Muscle layer of duodenum (tissue), 2 donors: ENCODE measurements around the gene DNM2.
"Not testable (repeated sequence)": the region's sequence is repeated elsewhere in the genome, so short reads cannot be mapped to it uniquely, and the experiment has no call there.

Source experiments
- H3K27ac ChIP-seq: one replicate; pipeline ENCODE4 v1.7.0; 2013; ENCODE audit warnings: mild to moderate bottlenecking, low read length
- H3K27me3 ChIP-seq: one replicate; pipeline ENCODE4 v1.7.0; 2013; ENCODE audit warnings: low read depth, mild to moderate bottlenecking, control low read depth, low read length
- H3K36me3 ChIP-seq, 2 donors: one replicate each; pipeline ENCODE4 v1.7.0; 2013; ENCODE audit warnings: low read length in 2 of 2, control low read depth in 1 of 2, mild to moderate bottlenecking in 1 of 2; ENCODE audit not compliant: insufficient read depth in 2 of 2, control insufficient read depth in 1 of 2
- H3K4me1 ChIP-seq, 2 donors: one replicate each; pipeline ENCODE4 v1.7.0; 2013; ENCODE audit warnings: low read length in 2 of 2, mild to moderate bottlenecking in 2 of 2, control low read depth in 1 of 2, moderate library complexity in 1 of 2; ENCODE audit not compliant: insufficient read depth in 2 of 2, control insufficient read depth in 1 of 2
- H3K4me3 ChIP-seq, 2 donors: one replicate each; pipeline ENCODE4 v1.7.0; 2013; ENCODE audit warnings: low read length in 2 of 2, low read depth in 1 of 2, mild to moderate bottlenecking in 1 of 2
- H3K9me3 ChIP-seq, 2 donors: one replicate each; pipeline ENCODE4 v1.7.0; 2013; ENCODE audit warnings: low read length in 2 of 2, control low read depth in 1 of 2, mild to moderate bottlenecking in 1 of 2; ENCODE audit not compliant: control insufficient read depth in 1 of 2
- donor health status: healthy.

DNM2 gene

DNA sequence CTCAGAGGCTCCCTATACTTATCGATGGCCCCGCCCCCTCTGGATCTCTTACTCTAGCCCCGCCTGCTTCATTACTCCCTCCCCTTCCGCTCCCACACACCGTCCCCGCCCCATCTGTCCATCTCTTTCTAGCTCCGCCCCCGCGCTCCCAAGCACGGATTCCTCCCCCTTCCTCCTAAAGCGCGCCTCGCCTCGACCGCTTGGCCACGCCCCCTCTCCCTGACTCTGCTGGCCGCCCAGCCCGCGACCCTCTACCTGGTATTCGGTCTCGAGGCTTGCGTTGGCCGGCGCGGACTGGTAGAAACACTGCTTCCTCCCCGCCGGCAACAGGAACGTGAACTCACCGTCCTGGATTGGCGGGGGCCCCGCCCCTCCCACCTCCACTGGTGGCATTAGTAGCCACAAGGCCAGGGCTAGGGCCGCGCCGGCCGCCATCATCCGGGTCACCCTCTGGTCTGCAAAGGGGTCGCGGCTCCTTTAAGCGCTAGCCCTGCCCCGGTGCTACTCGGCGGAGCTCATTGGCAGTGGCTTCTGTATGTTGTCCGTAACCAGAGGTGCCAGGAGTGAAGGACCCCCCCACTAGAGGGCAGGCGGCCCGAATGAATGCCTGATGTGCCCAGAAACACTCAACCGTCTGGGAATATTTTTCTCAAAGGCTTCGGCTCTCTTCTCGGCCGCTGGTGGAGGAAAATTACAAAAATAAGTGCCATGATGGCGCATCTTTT, 118.0 kb downstream of the DNM2 start, which contains the start of gene TMED1:
Gene TMED1 (minus strand): TSS at position 459 of the 725 bp plus-strand sequence. CDS start 21 bp downstream, at position 438.
- Histone ChIP-seq H3K27ac (peak within 1 kb of the TSS; percentile 97), H3K9me3 (no peaks in the 10 kb centered on the region), H3K4me1 (peaks cover 6 to 7% of the 10 kb centered on the region in 2 donors)

DNA sequence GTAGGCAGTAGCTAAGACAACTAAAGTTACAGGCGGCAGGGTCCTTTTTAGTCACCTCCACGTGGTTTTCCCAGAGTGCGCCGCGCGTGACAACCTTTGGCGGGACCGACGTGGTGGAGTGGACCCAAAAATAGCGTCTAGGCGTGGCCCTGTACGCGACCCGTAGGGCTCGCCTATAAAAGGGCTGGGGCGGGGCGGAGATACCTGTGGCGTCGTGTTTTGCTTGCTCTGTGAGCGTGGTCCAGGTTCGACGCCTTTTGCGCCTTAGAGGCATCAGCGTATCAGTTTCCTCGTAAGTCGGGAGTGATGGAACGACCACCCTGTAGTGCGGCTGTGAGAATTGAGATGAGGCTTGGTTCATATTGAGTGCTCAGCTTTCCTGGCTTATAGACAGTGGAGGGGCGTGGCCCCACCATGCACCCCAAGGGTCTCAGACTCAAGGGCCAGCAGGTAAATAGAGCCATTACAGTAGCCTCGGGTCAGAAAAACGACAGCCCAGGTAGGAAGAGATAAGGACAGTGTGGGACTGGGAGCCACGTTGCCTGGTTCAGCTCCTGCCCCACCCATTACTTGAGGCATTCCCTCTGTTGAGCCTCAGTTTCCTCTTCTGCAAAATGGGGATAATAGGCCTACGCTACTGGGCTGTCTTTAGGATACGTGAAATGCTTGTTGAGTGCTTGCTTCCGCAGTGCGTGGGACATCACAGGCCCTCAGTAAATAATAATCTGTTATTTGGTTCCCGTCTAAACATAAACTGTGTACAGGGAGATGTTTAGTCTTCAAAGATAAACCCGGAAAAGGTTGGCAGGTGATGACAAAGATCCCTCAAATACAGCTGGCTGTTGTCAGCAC, 118.8 kb downstream of the DNM2 start:
- H3K4me3 ChIP-seq, result peak overlapping the region; percentile 65 to 83

More for the DNA sequence above, 118.0 kb downstream of the DNM2 start, which contains the start of gene TMED1:
- no peaks in the 10 kb centered on the region for H3K27me3 ChIP-seq
- H3K36me3 ChIP-seq, result peaks cover 4 to 25% of the 10 kb centered on the region in 2 donors
- peak within 1 kb of the TSS; percentile 65 to 83 for H3K4me3 ChIP-seq

DNA sequence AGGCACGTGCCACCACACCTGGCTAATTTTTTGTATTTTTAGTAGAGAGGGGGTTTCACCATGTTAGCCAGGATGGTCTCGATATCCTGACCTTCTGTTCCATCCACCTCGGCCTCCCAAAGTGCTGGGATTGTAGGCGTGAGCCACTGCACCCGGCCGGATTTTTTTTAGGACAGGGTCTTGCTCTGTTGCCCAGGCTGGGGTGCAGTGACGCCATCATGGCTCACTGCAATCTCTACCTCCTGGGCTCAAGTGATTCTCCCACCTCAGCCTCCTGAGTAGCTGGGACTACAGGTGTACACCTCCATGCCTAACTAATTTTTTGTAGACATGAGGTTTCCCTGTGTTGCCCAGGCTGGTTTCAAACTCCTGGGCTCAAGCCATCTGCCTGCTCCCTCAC, 119.8 kb downstream of the DNM2 start:
- H3K36me3 ChIP-seq, H3K9me3 ChIP-seq, H3K27me3 ChIP-seq, H3K4me3 ChIP-seq, H3K4me1 ChIP-seq, H3K27ac ChIP-seq: not testable (repeated sequence)

More for the DNA sequence above, 118.8 kb downstream of the DNM2 start:
- H3K27me3 ChIP-seq, result no peaks in the 10 kb centered on the region
- peaks cover 6 to 7% of the 10 kb centered on the region in 2 donors for H3K4me1 ChIP-seq
- no peaks in the 10 kb centered on the region for H3K9me3 ChIP-seq
- peaks cover 4 to 17% of the 10 kb centered on the region in 2 donors for H3K36me3 ChIP-seq
- H3K27ac ChIP-seq, result peak overlapping the region; percentile 97

DNA sequence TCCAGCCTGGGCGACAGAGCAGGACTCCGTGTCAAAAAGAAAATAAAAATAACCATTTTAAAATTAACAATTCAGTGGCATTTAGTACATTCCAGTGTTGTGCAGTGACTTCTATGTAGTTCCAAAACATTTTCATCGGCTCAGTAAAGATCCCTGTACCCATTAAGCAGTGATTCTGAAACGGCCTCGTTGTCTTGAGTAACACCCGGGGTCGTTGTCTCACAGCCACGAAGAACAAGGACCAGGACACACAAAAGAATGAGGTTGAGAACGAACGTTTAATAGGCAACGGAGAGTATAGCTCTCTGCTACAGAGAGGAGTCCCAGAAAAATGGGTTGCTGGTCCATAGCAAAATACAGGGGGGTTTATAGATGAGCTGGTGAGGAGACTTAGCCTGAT, 120.5 kb downstream of the DNM2 start:
- no peak overlapping the region for H3K27ac ChIP-seq

DNA sequence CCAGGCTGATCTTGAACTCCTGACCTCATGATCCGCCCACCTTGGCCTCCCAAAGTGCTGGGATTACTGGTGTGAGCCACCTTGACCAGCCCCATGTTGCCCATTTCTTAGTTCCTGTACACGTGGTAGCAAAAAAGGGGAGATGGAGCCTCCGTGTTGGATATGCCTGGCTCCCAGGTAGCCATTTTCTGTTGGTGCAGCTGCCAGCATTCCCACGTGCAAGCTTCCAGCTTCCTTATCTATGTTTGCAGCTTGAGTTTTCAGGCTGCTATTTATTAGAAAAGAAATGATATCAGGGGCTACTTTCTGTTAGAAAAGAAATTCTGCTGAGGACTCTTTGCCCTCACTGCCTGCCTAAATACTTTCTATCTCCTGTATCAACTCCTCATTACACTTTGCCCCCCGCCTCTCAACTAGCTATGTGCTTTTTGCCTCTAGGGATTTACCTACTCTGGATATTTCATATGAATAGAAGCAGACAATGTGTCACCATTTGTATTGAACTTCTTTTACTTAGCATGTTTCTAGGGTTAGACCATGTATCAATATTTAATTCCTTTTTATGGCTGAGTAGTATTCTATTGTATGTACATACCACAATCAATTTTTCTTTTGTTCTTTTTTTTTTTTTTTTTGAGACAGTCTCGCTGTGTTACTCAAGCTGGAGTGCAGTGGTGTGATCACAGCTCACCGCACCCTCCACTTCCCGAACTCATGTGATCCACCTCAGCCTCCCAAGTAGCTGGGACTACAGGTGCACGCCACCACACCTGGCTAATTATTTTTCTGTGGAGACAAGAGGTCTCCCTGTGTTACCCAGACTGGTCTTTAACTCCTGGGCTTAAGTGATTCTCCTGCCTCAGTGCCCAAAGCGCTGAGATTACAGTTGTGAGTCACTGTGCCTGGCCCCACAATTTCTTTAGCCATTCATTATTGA, 121.5 kb downstream of the DNM2 start:
- no peaks in the 10 kb centered on the region for H3K27me3 ChIP-seq
- no peaks in the 10 kb centered on the region for H3K9me3 ChIP-seq
- H3K4me3 ChIP-seq, result no peak overlapping the region
- H3K4me1 ChIP-seq, result peaks cover 6 to 7% of the 10 kb centered on the region in 2 donors
- H3K36me3 ChIP-seq, result no peaks in the 10 kb centered on the region
- H3K27ac ChIP-seq, result no peak overlapping the region

More for the DNA sequence above, 120.5 kb downstream of the DNM2 start:
- peaks cover 0 to under 1% of the 10 kb centered on the region in 2 donors for H3K36me3 ChIP-seq
- no peaks in the 10 kb centered on the region for H3K27me3 ChIP-seq
- peaks cover 6 to 7% of the 10 kb centered on the region in 2 donors for H3K4me1 ChIP-seq
- H3K9me3 ChIP-seq, result no peaks in the 10 kb centered on the region
- no peak overlapping the region for H3K4me3 ChIP-seq

DNA sequence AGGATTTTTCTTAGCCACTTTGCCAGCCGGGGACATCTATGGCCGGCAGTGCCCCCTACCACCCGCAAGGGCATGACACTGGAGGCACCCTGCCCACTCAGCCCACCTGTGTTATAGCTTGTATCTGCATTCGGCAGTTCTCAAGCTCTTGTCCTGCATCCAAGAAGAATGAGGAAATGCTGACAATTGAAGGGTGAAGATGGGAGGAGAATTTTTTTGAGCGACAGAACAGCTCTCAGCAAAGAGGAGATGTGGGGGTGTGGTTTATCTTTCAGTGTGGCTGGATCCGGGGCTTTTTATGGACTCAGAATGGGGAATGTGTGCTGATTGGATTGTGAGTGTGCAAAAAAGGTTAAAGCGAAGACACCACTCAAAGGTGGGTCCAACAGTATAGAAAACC, 124.9 kb downstream of the DNM2 start:
- H3K27me3 ChIP-seq, result no peaks in the 10 kb centered on the region

DNA sequence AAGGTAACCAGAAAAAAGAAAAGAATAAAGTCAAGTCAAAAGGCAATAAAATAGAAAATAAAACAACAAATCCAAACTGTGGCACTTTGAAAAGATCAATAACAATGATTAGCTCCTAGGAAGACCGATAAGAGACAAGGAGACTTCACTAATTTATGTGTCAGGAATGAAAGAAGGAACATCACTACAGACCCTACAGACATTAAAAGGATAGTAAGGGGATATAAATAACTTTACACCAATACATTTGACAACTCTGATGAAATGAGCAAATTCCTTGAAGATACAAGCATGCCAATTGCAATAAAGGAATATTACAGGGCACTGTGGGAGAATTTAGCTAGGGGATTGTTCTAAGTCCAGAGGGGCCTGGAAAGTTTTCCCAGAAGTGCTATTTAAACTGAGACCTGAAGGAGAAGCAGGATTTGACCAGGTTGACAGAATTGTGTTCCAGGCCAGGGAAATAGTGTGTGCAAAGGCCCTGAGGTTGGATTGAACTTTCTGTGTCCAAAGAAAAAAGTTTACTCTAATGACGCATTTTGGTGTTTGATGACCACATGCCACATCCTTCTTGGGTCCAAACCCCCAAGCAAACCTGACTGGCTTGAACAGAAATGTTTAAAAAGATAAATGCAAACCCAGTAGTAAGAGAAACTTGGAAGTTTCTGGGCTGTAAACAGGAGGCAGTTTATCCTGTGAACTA, 128.8 kb downstream of the DNM2 start:
- Histone ChIP-seq H3K36me3 (no peaks in the 10 kb centered on the region), H3K9me3 (peaks cover 0 to 6% of the 10 kb centered on the region in 2 donors), H3K4me1 (no peaks in the 10 kb centered on the region), H3K4me3 (no peak overlapping the region), H3K27me3 (no peaks in the 10 kb centered on the region), H3K27ac (no peak overlapping the region)

More for the DNA sequence above, 124.9 kb downstream of the DNM2 start:
- Histone ChIP-seq H3K36me3 (no peaks in the 10 kb centered on the region), H3K27ac (no peak overlapping the region), H3K4me3 (no peak overlapping the region), H3K4me1 (no peaks in the 10 kb centered on the region), H3K9me3 (peaks cover 0 to 6% of the 10 kb centered on the region in 2 donors)

DNA sequence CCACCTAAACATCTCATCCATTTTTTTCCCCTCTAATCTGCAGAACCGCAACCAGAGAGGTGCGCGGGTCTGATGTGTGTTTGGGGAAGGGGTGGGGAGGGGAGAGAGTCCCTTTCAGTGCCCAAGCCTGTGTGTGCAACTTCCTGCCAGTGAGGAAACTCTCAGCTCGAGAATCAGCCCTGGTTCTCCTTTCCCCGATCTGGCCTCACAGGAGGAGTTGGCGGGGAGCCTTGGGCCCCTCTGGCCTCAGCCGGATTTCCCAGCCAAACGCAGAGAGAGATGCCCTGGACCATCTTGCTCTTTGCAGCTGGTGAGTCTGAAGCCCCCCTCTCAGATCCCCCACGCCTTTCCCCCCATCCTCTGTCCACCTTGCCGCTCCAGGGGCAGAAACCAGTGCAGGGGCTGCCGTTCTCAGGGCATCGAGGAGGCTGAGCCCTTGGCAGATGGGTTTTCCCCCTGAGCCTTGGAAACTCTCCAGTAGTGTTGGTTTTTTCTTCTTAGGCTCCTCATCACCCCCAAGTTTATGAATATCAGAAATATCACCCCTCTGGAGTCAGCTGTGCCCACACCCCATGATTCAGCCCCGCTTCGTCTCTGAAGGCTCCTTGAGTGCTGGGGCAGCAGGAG, 130.5 kb downstream of the DNM2 start, which contains the start of gene C19orf38:
Gene C19orf38 (plus strand): TSS at position 186 of the 627 bp plus-strand sequence. CDS start 94 bp downstream, at position 280.
- Histone ChIP-seq H3K27me3 (no peaks in the 10 kb centered on the region), H3K4me1 (no peaks in the 10 kb centered on the region), H3K36me3 (no peaks in the 10 kb centered on the region), H3K9me3 (peaks cover 0 to 6% of the 10 kb centered on the region in 2 donors), H3K27ac (no peak within 1 kb of the TSS), H3K4me3 (peak within 1 kb of the TSS in 1 of 2 donors; percentile 14)

DNA sequence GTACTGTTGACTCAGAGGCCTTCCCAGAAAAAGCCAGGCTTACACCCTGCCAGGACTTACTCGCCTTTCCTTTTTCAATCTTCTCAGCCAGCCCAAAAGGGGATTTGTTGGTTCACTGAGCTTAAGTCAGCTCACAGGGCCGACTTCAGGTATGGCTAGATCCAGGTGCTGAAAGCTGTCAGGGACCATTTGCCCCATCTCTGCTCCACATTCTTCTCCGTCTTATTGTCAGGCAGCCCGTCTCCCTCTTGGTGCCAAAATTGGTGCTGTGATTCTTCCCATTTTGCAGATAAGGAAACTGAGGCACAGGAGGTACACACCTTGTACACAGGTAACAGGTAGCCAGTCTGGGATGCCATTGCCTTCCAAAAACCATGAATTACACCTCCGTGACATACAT, 132.8 kb downstream of the DNM2 start:
- H3K36me3 ChIP-seq, result no peaks in the 10 kb centered on the region
- no peak overlapping the region for H3K27ac ChIP-seq
- H3K4me1 ChIP-seq, result no peaks in the 10 kb centered on the region
- peaks cover 0 to 6% of the 10 kb centered on the region in 2 donors for H3K9me3 ChIP-seq
- H3K27me3 ChIP-seq, result no peaks in the 10 kb centered on the region
- no peak overlapping the region for H3K4me3 ChIP-seq
